Measurements from ENCODE around the gene PPP1R15B. TPM values are rescaled to one million over a fixed set of nuclear protein-coding genes. Genes with fewer than 3 reads are reported as not detected.

Gene PPP1R15B
- total RNA-seq, 1 experiment from 2014 or later, result 40.7 TPM

DNA sequence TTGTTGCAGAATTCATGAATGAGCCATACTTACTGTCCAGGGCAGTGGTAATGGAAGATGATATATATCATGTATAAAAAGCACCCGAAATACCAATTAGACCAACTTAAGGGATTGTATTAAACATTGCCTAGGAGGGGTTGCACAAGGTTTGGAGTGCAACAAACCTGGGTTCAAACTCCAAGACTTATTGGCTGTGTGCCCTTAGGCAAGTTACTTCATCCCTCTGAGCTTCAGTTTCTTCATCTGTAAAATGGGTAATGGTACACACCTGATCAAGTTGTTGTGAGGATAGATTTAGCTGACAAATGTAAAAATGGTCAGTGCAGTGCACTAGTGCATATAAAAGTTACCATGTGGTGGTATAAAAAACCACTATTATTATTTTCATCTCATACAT lies 9.8 kb upstream of the PPP1R15B start:
- DNase-seq (ENCODE audit: low spot score), result no peak

DNA sequence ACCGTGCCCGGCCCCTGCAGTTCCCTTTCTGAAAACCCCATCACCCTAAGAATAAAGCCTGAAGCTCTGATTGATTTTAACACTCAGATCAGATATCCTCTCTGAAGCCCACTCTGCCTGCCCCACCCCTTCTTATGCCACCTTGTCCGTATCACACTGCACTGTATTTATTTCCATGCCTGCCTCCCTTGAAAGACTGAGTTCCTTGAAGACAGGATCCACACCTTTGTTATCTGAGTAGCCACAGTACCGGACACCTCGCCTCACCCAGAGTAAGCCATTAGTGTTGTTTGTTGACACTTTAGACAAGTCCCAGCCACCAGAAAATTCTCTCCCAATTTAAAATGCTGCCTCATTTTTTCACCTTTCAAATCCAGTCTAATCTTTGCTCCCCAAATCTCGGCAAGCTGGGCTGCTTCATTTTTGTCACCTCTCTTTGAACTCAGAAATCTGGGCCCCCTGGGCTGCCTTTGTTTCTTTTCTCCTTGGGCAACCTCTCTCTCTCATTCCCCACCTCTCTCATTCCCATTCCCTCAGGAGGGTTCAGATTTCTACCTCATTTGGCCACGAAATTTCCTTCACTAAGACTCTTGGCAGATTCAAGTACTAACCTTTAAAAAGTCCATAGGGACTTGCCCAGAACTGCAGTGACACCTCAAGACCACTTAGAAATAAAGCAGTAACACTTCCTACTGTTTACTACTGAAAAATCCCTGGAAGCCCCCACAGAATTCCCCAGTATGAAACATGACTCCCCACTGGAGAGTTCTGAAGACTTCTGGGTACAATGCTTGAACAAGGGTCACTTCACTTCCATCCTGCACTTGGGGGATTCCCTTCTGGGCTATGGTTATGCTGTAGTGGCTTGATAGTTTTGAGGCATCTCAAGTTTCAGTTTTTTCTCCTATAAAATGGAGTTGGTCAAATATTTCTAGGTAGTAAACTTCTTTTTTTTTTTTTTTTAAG lies 8.7 kb upstream of the PPP1R15B start:
- DNase-seq (ENCODE audit: low spot score), result no peak

DNA sequence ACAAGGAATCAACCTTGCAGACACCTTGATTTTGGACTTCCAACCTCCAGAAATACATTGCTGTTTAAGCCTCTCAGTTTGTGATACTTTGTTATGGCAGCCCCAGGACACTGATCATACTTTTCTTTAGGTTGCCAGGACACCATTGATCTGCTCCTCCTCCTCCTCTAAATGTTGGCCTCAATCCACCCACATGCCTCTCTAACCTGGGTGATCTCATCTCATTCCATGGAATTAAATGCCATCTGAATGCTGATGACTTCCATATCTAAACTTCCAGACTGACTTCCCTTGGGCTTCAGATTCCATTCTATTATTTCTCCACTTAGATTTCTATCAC lies 7.4 kb upstream of the PPP1R15B start:
- no peak for DNase-seq (ENCODE audit: low spot score)

DNA sequence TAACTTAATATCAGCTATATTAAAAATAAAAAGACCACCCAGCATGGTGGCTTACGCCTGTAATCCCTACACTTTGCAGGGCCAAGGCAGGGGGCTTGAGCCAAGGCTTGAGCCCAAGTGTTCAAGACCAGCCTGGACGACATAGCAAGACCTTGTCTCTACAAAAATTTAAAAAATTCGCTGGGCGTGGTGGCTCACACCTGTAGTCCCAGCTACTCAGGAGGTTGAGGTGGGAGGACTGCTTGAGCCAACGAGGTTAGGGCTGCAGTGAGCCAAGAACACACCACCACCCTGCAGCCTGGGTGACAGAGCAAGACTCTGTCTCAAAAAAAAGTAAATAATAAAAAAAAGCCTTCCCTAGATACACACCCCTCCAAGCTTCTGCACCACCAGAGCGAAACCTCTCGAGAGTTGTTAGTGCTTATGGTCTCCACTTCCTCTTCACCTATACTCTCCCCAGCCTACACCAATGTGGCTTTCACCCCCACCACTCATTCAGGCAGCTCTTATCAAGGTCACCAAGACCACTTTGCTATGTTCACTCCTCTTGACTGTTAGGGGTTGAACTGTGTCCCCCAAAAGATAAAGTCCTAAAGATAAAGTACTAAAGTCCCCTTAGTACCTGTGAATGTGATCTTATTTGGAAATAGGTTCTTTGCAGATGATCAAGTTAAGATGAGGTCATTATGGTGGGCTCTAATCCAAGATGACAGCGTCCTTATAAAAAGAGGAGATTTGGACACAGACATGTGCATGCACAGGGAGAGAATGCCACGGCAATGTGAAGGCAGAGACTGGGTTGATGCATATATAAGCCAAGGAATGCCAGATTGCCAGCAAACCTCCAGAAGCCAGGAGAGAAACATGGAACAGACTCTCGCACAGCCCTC lies 6.8 kb upstream of the PPP1R15B start:
- DNase-seq (ENCODE audit: low spot score), result no peak

DNA sequence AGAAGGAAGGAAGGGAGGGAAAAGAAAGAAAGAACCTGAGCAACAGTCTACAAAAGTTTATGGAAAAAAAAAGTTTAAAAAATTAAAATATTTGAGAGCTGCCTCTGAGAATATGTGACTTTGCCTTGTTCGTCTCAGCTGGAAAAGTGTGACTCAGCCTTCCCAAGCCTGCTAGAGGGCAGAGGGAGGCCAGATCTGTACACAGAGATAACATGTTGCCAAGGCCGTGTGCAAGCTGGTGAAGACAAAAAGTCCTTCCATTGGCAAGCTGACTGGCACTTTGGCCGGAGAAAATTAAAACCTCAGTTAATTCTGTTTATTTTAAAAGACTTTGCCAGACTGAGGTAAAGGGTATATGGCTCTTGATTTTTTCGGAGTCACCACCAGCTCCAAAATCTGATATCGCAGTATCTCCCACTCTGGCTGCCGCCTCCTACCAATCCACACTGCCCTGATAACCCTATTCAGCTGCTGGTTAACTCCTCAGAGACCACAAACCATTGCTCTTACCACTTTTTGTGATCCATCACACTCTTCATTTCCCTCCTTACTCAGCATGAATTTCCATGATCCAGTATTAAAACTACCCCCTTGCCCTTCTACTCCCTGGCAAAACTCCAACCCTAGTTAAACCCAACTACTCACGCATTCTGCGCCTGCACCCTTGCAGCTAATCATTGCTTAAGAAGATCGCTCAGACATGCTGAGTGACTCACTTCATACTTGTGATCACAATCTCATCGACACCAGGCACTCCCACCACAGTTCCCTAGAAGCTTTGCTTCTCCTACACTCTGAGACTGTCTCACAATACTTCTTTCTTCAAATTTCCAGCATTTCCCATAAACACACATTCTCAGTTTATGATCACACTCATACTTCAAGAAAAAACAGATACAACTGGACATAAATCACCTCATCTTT lies 5.7 kb upstream of the PPP1R15B start:
- peak; percentile 95 for DNase-seq (ENCODE audit: low spot score)

DNA sequence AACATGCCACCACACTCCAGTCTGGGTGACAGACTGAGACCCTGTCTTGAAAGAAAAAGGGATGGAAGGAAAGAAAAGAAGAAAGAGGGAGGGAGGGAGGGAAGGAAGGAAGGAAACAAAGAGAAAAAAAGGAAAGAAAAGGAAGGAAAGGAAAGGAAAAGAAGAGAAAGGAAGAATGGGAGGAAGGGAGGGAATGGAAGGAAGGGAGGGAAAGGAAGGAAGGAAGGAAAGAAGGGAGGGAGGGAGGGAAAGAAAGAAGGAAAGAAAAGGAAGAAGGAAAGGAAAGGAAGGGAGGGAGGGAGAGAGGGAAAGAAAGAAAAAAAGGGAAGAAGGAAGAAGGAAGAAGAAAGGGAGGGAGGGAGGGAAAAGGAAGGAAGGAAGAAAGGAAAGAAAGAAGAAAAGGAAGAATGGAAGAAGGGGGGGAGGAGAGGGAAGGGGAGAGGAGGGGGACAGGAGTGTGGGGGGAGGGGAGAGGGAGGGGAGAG lies 5.0 kb upstream of the PPP1R15B start:
- no peak for DNase-seq (ENCODE audit: low spot score)

DNA sequence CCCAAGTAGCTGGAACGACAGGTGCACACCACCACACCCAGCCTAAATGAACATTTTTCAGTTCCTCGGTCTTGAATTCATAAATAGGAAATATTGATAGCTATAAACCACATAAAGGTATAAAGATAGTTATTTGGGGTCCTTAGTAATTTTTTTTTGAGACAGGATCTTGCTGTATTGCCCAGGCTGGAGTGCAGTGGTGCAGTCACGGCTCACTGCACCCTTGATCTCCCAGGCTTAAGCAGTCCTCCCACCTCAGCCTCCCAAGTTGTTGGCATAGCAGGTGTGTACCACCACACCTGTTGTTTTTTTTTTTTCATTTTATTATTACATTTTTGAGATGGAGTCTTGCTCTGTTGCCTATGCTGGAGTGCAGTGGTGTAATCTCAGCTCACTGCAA lies 3.7 kb upstream of the PPP1R15B start:
- no peak for DNase-seq (ENCODE audit: low spot score)

DNA sequence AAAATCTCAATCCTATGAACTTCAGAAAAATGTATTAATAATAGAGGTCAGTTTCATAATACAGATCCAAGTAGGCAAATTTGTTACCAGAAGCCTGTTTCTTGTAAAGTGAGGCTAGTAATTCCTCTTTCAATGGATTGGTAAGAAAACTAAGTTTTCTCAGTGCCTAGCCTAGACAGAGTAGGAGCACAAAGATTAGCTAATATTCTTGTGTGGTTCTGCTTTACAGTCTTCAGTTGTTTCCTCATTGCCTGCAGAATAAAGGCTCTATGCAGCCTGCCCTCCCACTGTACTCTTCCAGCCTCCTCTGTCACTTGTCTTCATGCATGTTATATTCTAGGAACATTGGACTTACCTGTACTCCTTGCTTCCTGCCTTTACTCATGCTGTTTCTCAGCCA lies 2.4 kb upstream of the PPP1R15B start:
- no peak for DNase-seq (ENCODE audit: low spot score)

DNA sequence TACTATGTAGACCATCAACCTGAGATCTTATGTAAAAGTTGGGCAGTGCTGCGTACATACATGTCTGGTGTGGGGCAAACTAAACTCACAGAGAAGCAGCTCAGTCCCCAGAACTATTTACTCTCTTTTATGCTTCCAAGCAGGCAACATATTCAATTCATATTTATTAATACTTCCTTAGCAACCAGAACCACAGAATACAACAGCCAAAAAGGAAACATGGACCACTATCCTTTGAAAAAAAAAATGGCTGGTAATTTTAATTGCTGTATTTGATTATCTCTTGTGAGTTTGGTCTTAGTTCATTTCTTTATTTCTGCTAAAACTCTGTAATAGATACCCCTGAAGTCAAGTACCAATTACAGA lies 1.5 kb upstream of the PPP1R15B start:
- no peak for DNase-seq (ENCODE audit: low spot score)

DNA sequence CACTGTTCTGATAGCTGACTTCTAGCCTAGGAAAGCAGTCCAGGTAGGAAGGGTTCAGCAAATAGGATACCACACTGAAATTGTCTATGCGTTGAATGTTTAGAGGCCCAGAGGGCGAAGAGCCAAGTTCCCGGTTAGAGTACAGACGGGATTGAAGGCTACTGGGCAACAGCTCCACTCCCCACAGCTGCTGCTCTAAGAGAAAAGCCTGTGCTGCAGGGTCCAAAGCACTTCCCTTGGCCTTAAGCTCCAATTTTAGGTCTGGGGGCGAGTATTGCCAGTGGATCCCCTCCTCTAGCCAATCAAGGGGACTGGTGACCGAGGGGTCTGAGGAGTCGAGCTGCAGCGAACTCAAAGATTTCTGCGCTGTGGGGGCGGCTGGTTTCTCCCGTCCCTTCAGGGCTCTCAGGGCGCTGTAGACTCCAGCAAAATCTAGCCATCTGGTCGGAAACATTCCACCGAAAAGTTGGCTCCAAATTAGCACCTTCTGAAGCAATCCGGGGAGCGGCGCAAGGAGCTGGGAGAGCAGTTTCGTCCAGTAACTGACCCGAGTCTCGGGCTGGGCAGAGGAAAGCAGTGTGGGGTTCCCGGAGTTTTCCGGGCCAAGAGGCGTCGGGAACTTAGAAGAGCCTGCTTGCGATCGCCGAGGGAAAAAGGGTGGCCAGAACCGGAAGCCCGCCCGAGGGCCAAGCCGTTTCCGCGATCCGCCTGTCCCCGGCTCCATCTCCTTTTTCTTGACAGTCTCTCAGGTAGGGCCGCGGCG lies 748 bp downstream of the PPP1R15B start:
- peak; percentile 60 for DNase-seq (ENCODE audit: low spot score)

DNA sequence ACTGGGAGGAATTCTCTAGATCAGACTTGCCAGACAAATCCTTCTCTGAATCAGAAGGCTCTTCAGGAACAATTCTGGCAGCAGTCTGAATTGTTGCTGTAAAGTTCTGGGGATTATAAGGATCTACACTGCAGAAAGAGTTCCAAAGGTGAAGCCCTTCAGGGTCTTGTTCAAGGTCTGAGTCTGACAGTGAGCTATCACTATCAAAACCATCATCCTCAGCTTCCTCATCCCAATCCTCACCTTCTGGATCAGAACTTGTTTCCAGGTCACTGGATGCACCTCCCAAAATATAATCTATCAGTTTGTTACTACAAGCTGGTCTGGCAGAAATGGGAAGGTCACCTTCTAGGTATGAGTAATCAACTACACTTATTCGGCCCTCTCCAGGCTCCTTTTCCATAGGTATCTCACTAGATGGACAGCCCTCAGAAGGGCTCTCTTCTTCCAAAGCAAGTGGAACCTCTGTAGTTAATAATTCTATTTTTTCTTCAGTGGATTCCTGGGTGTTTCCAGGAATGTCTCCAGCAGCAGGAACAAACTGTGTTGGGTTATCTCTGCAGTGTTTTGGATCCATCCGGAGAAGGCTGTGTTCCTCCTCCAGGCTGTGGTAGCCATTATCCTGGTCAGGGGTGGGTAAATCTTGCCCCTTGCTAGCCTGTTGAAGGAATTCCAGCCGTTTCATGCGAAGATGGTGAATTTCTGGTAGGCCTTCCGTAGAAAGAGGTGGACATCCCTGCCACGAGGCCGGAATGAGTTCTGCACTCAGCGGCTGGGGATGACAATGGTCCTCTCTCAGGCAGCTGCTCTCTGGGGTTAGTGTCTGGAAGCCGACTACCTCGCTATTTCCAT lies 1.6 kb downstream of the PPP1R15B start:
- DNase-seq (ENCODE audit: low spot score), result no peak

DNA sequence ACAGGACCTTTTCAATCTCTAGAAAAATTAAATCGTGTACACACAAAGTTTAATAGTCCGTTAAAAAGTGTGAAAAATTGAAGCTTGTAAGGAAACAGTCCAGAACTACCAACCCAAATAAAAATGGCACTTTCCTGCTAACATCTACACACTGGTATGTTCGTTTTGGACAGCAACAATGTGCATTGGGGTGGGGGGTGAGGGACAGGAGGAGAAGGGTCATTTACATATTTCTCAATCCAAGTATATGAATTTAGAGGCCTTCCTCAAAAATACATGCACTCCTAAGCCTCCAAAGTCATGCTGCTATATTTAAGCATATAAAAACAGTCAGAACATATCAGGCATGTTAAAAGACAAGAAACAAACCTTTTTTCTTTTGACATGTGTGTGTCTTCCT lies 2.5 kb downstream of the PPP1R15B start:
- DNase-seq (ENCODE audit: low spot score), result no peak

DNA sequence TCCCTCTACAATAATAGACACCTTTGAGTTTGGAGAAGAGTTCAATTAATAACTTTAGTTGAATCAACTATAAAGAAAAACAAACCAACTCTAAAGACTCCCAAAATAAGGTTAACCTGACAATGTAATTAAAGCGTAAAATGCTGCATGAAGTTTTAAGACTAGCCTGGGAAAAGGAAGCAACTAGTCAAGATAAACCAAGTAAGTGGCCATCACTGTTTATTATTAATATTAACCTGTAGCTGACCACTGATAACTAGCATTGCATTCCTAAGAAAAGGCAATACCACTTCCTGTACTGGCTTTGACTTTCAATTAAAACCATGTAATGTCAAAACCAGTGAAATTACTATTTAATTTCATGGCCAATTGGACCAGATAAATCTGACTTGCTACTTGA lies 3.0 kb downstream of the PPP1R15B start:
- DNase-seq (ENCODE audit: low spot score), result no peak

DNA sequence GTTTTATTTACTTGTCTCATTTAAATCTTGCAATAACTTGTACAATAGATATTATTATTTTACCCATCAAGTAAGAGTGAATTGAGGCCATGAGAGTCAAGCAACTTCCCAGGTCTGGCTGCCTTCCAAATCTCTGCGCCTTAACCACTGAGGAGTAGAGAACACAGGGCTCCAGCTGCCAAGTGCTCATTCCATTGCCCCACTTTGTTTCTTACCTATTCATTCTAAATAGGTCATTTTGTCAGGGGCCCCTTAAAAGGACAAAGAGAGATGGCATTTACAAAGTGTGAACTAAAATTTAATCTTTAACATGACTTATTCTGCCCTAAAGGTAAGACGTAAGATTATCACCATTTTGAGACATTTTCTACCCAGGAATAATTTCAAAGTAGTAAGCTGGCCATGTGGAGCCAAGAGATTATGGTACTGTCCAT lies 3.5 kb downstream of the PPP1R15B start:
- DNase-seq (ENCODE audit: low spot score), result peak; percentile 73

DNA sequence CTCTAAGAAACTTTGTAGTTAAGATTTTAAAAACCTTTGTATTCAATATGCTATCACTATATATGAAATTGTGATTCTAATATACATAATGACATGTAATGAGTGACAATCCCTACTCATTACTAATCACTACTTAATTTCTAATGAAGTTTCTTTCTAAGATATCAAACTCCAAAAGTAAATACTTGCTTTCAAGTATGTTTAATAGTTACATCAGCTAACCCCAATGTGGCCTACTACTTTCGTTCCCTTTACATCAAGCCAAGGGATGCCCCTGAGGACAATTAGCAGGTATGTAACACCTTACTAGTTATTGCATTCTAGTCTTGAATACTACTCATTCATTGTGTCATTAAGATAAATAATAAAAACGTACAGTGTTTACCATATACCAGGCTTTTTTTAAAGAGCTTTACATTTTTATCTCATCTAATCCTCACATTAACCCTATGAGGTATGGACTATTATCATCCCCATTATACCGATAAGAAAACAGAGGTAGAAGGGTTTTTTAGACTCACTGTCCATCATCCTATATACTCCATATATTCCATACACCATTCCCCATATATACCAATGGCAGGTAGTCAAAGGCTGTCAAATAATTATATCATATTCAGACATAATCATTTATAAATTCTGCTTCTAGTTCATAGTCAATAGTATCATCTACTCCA lies 4.2 kb downstream of the PPP1R15B start:
- DNase-seq (ENCODE audit: low spot score), result peak; percentile 32

DNA sequence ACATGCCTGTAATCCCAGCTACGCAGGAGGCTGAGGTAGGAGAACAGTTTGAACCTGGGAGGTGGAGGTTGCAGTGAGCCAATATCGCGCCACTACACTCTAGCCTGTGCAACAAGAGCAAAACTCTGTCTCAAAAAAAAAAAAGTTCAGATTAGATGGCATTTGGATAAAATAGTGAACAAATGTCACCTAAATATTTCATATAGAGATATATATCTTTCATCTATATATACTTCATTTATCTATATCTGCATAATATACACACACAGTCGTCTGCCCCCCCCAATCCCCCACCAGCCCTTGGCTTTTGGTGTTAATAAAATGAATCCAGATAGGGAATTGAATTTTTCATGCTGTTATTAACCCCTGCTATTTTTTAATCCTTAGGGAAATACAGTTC lies 5.0 kb downstream of the PPP1R15B start:
- no peak for DNase-seq (ENCODE audit: low spot score)

DNA sequence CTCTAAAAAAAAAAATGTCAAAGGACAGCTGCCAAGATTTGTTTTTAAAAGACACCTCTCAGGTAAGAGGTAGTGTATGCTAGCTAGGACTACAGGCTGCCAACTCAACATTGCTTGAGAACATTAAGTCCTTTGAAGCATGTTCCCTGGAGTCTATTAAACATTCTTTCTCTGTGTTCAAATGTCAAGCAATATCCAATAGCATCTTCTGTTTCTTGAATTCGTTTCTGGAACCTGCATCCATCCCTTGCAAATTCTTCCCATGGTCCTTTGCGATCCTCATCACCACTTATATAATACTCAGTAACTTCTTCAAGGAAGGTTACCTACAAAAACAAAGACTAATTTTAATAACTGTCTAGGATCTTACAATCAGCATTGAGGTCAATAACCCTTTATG lies 5.6 kb downstream of the PPP1R15B start:
- no peak for DNase-seq (ENCODE audit: low spot score)

DNA sequence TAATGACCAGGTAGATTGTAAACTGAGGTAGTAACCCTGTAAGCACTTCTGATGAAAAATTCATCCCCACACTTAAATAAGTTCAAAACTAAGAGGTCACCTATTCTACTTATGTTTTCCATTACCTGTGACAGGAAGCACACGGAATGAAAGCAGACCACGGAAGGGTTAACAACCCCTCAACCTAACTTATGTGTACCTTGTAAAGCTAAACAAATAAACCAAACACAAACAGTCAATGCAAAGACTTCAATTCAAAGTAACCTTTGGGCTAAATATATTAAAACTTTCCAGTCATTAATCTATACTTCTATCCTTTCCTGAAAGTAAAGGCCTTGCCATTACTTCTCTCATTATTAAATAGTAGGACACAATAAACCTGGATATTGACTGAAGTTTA lies 7.0 kb downstream of the PPP1R15B start:
- DNase-seq (ENCODE audit: low spot score), result no peak

DNA sequence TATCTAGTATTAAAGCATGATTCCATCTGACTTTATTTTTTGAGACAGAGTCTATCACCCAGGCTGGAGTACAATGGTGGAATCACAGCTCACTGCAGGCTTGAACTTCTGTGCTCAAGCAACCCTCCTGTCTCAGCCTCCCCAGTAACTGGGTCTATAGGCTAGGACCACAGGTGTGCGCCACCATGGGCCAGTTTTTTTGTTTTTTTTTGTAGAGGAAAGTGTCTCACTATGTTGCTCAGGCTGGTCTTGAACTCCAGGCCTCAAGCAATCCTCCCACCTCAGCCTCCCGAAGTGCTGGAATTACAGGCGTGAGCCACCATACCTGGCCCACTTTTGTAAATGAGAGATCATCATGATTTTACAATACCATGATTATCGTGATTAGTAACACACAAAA lies 9.2 kb downstream of the PPP1R15B start:
- no peak for DNase-seq (ENCODE audit: low spot score)

Measured in HT-29 (cell line).